Urinary bladder (tissue), 4 donors: ENCODE measurements around the gene LDLRAD1. TPM values are rescaled to one million over a fixed set of nuclear protein-coding genes. Genes with fewer than 3 reads are reported as not detected.
"Not testable (repeated sequence)": the region's sequence is repeated elsewhere in the genome, so short reads cannot be mapped to it uniquely, and the experiment has no call there.

Experiments used
- DNase-seq: peaks from one replicate; pipeline ENCODE4 v3.0.0-alpha.2; 2015; ENCODE audit errors: extremely low spot score
- H3K27ac ChIP-seq: one replicate; pipeline ENCODE4 v1.5.1; 2013; ENCODE audit warnings: low read depth, mild to moderate bottlenecking, moderate library complexity
- H3K36me3 ChIP-seq: one replicate; pipeline ENCODE4 v1.6.1; 2013; ENCODE audit warnings: mild to moderate bottlenecking, moderate library complexity; ENCODE audit not compliant: insufficient read depth
- H3K4me1 ChIP-seq: one replicate; pipeline ENCODE4 v1.6.1; 2013; ENCODE audit warnings: mild to moderate bottlenecking, moderate library complexity; ENCODE audit not compliant: insufficient read depth
- H3K4me3 ChIP-seq: one replicate; pipeline ENCODE4 v1.5.1; 2013; ENCODE audit warnings: low read depth, low read length
- WGBS: extraction: QIAGEN DNeasy Blood & Tissue Kit; methylation state at CpG from one replicate; pipeline ENCODE4 v1.1.7; 2013; 5-methylcytosine and 5-hydroxymethylcytosine counted together
- polyA plus RNA-seq: library from polyadenylated mRNA; stranded (reverse); fragments of 200-250 nt; gene quantifications from one replicate; pipeline ENCODE4 v1.2.3, GENCODE V29; 2013
- total RNA-seq: library from RNA; depleted of rRNA; stranded (reverse); fragments of >200 nt; gene quantifications from one replicate; pipeline ENCODE4 v1.2.3, GENCODE V29; 2014
- donor health status: healthy with polysubstance abuse.
- donor health status: healthy.

Gene LDLRAD1
- total and polyA plus RNA-seq, 2 donors: not detected

DNA sequence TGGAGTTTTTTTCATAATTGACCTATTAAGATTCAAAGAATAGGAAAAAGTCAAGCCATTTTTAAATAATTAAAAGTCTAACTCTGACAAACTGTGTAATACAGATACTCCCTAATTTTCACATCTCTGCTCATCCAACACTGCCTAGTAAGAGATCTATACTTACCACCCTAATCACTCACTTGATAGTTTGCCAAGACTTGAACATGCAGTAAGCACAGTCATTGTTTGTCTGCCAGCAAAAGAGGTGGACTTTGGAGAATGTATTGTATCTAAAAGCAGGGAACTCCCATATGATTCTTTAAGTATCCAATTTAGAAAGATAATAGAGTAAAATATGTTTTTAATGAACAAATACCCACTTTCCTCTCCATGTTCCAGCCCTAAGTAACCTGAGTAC lies 19.5 kb upstream of the LDLRAD1 start:
- H3K36me3 ChIP-seq: peaks cover 10% of the 10 kb centered on the region
- H3K4me1 ChIP-seq: no peaks in the 10 kb centered on the region

DNA sequence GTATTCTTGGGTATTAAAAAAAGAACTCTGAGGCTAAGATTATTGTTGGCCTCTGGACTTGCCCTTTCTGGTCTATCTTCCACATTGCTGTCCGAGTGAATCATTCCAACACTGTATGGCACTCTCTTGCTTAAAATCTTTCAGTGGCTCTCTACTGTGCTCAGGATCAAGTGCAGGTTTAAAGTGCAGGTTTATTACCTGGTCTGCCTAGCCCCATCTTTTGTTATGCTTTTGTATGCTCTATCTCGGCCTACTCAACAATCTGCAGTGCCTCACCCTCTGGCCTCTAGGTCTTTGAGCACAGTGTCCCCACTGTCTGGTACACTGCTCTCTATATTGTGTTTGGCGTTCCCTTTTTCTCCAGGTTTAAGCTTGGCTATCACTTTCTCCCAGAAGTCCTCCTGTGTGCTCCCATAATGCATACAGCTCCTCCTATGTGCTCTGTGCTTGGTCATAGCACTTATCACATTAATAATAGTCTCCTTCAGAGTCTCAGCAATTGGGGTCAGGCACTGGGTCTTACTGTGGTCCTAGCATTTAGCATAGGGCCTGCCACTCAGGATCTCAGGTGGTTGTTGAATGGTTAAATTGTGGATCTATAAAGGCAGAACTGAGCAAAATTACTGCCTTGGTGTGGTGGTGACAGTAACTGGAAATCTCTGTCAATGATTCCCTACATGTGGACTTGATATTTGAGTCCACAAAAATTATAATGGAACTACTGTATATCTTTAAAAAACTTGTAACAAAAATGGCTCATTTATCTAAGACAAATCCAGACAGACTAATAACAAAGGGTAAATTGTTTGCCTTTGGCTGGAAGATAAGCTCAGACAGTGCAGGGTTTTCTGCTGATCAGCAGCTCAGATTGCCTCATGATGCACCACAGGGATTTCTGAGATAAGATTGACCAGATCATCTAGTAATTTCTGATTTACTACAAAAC lies 10.6 kb upstream of the LDLRAD1 start:
- Histone ChIP-seq H3K36me3 (no peaks in the 10 kb centered on the region), H3K4me3 (no peak overlapping the region), H3K4me1 (no peaks in the 10 kb centered on the region), H3K27ac (no peak overlapping the region)
- no peak for DNase-seq
- WGBS: 82% methylated on average over 3 of the region's 3 CpGs

More for the DNA sequence above, 19.5 kb upstream of the LDLRAD1 start:
- Histone ChIP-seq H3K27ac (no peak overlapping the region), H3K4me3 (no peak overlapping the region)
- DNase-seq: no peak

DNA sequence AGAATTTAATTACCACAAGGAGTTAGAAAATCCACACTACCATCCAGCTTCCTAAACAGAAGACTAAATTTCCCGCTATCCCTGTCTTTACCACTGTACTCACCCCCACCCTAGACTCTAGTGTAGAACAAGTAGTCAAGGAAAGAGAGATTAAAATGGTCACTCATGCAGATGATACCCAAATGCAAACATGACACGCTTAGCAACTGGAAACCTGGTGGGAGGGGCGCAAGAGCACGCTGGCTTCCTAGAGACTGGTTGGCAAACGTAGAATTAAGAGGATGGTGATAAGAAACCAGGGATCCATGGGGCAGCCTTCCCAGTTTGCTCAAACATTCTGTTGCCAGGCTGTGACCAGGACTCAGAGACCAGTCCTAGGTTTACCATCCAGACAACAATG lies 9.9 kb upstream of the LDLRAD1 start:
- H3K36me3 ChIP-seq: no peaks in the 10 kb centered on the region
- H3K4me1 ChIP-seq: no peaks in the 10 kb centered on the region
- no peak for DNase-seq
- H3K4me3 ChIP-seq: no peak overlapping the region
- H3K27ac ChIP-seq: no peak overlapping the region
- 83% methylated on average over 5 of the region's 5 CpGs for WGBS

GRCh38 chr1:54024811-54025210 lies 6.8 kb upstream of the LDLRAD1 start:
- WGBS: 95% methylated on average over 1 of the region's 1 CpG
- not testable (repeated sequence) for DNase-seq

GRCh38 chr1:54024358-54024757 lies 6.4 kb upstream of the LDLRAD1 start:
- Histone ChIP-seq H3K27ac (no peak overlapping the region), H3K4me3 (no peak overlapping the region), H3K36me3 (no peaks in the 10 kb centered on the region), H3K4me1 (no peaks in the 10 kb centered on the region)
- WGBS: 63% methylated on average over 2 of the region's 2 CpGs
- no peak for DNase-seq

More at GRCh38 chr1:54024811-54025210, 6.8 kb upstream of the LDLRAD1 start:
- not testable (repeated sequence) for H3K36me3 ChIP-seq, H3K4me1 ChIP-seq, H3K4me3 ChIP-seq, H3K27ac ChIP-seq

DNA sequence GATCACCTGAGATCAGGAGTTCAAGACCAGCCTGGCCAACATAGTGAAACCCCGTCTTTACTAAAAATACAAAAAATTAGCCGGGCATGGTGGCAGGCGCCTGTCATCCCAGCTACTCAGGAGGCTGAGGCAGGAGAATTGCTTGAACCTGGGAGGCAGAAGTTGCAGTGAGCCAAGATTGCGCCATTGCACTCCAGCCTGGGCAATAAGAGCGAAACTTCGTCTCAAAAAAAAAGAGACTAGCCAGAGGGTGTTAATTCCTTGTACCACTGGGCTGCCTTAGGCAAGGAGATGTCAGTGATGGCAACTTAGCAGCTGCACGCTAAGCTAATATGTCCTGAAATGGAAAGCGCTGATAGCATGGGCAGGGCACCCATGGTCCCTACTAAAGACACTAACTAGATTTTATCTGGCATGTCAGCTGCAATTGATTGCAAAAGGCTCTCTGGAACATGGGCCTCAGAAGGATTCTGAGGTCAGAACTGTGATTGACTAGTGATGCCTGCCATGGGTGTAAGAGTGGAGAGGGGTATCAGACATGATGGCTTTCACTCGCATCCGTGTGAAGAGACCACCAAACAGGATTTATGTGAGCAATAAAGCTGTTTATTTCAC lies 1.7 kb upstream of the LDLRAD1 start:
- H3K36me3 ChIP-seq, DNase-seq, H3K4me3 ChIP-seq, H3K27ac ChIP-seq, H3K4me1 ChIP-seq: not testable (repeated sequence)
- WGBS: 79% methylated on average over 10 of the region's 10 CpGs

DNA sequence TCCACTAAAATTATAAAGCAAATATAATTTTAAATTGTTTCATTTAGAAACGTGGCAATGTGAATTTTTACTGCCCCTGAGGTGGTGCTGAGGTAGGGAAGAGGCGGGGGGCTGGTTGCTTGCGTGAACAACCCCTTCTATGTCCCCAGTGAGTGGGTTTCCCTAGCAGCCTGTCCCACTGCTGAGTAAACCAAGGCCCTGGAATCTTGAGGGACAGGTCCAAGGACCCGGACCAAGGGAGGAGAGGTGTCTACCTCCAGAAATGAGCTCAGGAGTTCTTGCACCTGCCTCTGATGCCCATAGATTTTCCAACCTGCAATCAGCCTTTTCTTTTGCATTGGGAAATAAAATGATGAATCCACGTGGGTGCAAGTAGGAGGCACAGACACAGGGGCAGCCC lies 649 bp upstream of the LDLRAD1 start:
- Histone ChIP-seq H3K4me1 (no peaks in the 10 kb centered on the region), H3K36me3 (no peaks in the 10 kb centered on the region), H3K4me3 (no peak overlapping the region), H3K27ac (no peak overlapping the region)
- DNase-seq: no peak
- WGBS: 79% methylated on average over 5 of the region's 5 CpGs

GRCh38 chr1:54016343-54017282 lies 1.4 kb downstream of the LDLRAD1 start:
- H3K4me3 ChIP-seq: no peak overlapping the region
- no peaks in the 10 kb centered on the region for H3K4me1 ChIP-seq
- no peak overlapping the region for H3K27ac ChIP-seq
- DNase-seq: no peak
- WGBS: 55% methylated on average over 8 of the region's 8 CpGs
- H3K36me3 ChIP-seq: no peaks in the 10 kb centered on the region

DNA sequence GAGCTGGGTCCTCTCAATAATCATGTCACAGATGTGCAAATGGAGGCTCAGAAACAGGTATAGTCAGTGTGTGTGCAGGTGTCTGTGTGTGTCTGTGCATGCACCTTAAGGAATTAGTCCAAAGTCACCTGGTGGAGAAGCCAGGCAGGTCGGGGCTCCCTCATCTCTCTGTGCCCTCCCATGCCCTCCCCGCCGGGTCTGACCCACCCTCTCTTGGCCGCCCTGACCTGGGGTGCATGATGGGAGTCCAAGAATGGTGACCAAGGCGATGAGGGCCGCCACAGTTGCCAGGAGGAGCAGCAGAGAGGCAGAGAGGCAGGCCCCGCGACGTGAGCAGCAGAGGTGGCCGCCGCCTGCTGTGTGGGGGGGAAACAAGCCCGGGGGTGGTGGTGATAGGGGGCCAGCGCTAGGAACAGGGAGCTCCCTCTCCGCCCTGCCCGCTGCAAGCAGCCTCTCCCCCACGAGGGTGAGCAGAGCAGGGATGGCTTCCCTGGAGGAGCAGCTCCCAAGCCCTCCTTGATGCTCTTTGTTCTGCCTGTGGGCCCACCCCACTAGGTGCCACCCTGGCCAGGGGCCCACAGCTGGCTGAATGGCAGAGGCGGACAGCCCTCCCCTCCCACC lies 3.9 kb downstream of the LDLRAD1 start:
- Histone ChIP-seq H3K4me1 (no peaks in the 10 kb centered on the region), H3K4me3 (no peak overlapping the region), H3K27ac (no peak overlapping the region), H3K36me3 (no peaks in the 10 kb centered on the region)
- WGBS: 50% methylated on average over 17 of the region's 17 CpGs
- no peak for DNase-seq

DNA sequence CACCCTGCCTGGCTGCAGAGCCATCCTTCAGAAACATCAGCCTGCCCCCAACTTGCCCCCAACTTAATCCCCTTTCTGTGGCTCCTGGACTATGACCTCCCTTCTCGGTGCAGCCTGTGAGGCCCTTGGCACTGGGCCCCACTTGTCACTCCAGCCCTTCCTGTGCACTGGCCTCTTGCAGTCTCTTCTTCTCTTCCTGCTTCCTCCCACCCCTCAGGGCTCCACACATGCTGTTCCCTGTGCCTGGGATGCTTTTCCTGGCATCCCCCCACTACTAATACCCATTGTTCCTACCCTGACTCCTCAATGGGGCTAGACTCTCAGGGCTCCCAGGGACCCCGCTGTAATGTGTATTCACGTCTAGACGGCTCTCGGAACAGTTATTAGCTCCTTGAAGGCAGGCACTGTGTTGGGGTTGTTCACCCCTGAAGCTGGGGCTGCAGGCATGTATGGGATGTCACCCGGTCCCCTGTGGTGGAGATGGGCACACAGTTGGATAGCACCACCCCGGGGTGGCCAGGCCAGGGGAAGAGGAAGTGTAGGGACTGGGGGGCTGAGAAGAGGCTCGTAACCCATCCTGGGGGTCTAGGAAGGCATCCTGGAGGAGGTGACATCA lies 4.5 kb downstream of the LDLRAD1 start:
- H3K27ac ChIP-seq: no peak overlapping the region
- 75% methylated on average over 8 of the region's 8 CpGs for WGBS
- no peaks in the 10 kb centered on the region for H3K36me3 ChIP-seq
- H3K4me3 ChIP-seq: no peak overlapping the region
- no peaks in the 10 kb centered on the region for H3K4me1 ChIP-seq
- no peak for DNase-seq

DNA sequence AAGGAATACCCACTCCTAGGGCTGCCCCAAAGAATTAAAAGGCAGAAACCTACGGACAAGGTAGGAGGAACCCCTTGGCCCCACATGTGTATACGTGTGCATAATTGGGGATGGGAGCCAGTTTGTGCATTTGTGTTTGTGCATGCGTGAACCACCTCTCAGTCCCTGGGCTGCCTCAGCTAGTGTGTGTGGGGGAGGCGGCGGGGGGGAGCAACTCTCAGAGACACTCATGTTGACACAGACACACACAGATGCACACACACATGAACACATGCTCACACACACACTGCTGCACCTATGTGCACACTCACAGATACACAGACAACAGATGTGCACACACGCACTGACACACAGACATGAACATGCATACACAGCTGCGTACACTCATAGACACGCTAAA lies 5.1 kb downstream of the LDLRAD1 start:
- DNase-seq: no peak
- WGBS: 83% methylated on average over 8 of the region's 8 CpGs
- no peak overlapping the region for H3K4me3 ChIP-seq
- no peak overlapping the region for H3K27ac ChIP-seq
- no peaks in the 10 kb centered on the region for H3K4me1 ChIP-seq
- no peaks in the 10 kb centered on the region for H3K36me3 ChIP-seq

- Histone ChIP-seq H3K36me3 (no peaks in the 10 kb centered on the region), H3K4me3 (no peak overlapping the region), H3K4me1 (no peaks in the 10 kb centered on the region), H3K27ac (no peak overlapping the region)
- DNase-seq: no peak
- 86% methylated on average over 9 of the region's 9 CpGs for WGBS
Measured at GRCh38 chr1:54012008-54012325, 6.0 kb downstream of the LDLRAD1 start.
